Aorta (tissue), 5 donors: ENCODE data around the gene CEP162. TPM values are rescaled to one million over a fixed set of nuclear protein-coding genes. Genes with fewer than 3 reads are reported as not detected.
"Not testable (repeated sequence)": the region's sequence is repeated elsewhere in the genome, so short reads cannot be mapped to it uniquely, and the experiment has no call there.

Source experiments
- ATAC-seq: fragments of 200-7000 bp; cut with Tn5 transposase; one replicate; pipeline ENCODE4 v1.9.1; 2022; ENCODE audit warnings: moderate library complexity; ENCODE audit not compliant: low FRiP score
- DNase-seq, 2 donors: peaks; one replicate each; pipeline ENCODE4 v3.0.0-alpha.2; 2020
- H3K27ac ChIP-seq, 2 donors: one replicate each; pipeline ENCODE4 v1.5.1; 2013; ENCODE audit warnings: low read length in 2 of 2, mild to moderate bottlenecking in 2 of 2, moderate library complexity in 2 of 2, control low read depth in 1 of 2, inconsistent platforms in 1 of 2, low read depth in 1 of 2
- H3K27me3 ChIP-seq, 2 donors: one replicate each; pipeline ENCODE4 v1.6.1; 2013; ENCODE audit warnings: control low read depth in 1 of 2, low read length in 1 of 2, mild to moderate bottlenecking in 1 of 2, moderate library complexity in 1 of 2; ENCODE audit not compliant: insufficient read depth in 2 of 2, control insufficient read depth in 1 of 2
- H3K36me3 ChIP-seq, 2 donors: one replicate each; pipeline ENCODE4 v1.6.1; 2013; ENCODE audit warnings: control low read depth in 1 of 2, low read length in 1 of 2, mild to moderate bottlenecking in 1 of 2; ENCODE audit not compliant: insufficient read depth in 2 of 2, control insufficient read depth in 1 of 2
- H3K4me1 ChIP-seq, 2 donors: one replicate each; pipeline ENCODE4 v1.6.1; 2013; ENCODE audit warnings: low read length in 2 of 2, control low read depth in 1 of 2, mild to moderate bottlenecking in 1 of 2, moderate library complexity in 1 of 2; ENCODE audit not compliant: insufficient read depth in 2 of 2, control insufficient read depth in 1 of 2
- H3K4me3 ChIP-seq, 2 donors: one replicate each; pipeline ENCODE4 v1.5.1; 2013; ENCODE audit warnings: low read length in 2 of 2, control low read depth in 1 of 2, mild to moderate bottlenecking in 1 of 2
- H3K9me3 ChIP-seq: one replicate; pipeline ENCODE4 v1.6.1; 2013; ENCODE audit warnings: mild to moderate bottlenecking, low read length; ENCODE audit not compliant: control insufficient read depth
- WGBS, 2 donors: extraction: QIAGEN DNeasy Blood & Tissue Kit; methylation state at CpG; one replicate each; pipeline ENCODE4 v1.1.7; 2013; 5-methylcytosine and 5-hydroxymethylcytosine counted together
- intact Hi-C, 2 donors: fragments of 100-400 bp; cut with DNase I; formaldehyde crosslinking; loops; one replicate each; pipeline versions ENCODE4 v1.14.2 to v1.15.0; 2022
- polyA plus RNA-seq, 2 donors: library from polyadenylated mRNA; stranded (reverse); fragments of 200-250 nt; gene quantifications; one replicate each; pipeline ENCODE4 v1.2.3, GENCODE V29; 2013
- total RNA-seq, 2 donors: library from RNA; stranded (reverse); fragmentation: NEBNext Ultra II Directional; extraction: Animal tissue kit (Norgen Biotek cat#: 25700); gene quantifications; one replicate each; pipeline ENCODE4 v1.2.1, GENCODE V29; 2021
- donor health status: healthy with polysubstance abuse.
- donor health status: Bipolar disorder and iron deficiency.
- donor health status: DM: no; HTN: no; CAD: no.
- donor health status: DM: no; HTN: no; CAD: no.
- donor health status: DM: yes; HTN: yes; CAD: no.

The CEP162 gene
- total and polyA plus RNA-seq, 4 donors = 4.5 to 14.3 (median 9.4) TPM

- Histone ChIP-seq H3K27me3 (no peaks in the 10 kb centered on the region), H3K27ac (no peak overlapping the region), H3K4me3 (no peak overlapping the region), H3K4me1 (peaks cover 0 to under 1% of the 10 kb centered on the region in 2 donors), H3K36me3 (peaks cover 0 to 3% of the 10 kb centered on the region in 2 donors), H3K9me3 (no peaks in the 10 kb centered on the region)
- 70 to 73% methylated on average over 3 of the region's 3 CpGs for WGBS, 2 donors
- intact Hi-C loops = loop anchor here (5.0 kb wide), 2 partner anchors 339 to 604 kb away; no protein-coding TSS in a partner anchor
- DNase-seq (no peak), ATAC-seq (no peak)
Measured at GRCh38 chr6:84220809-84221409, 6.5 kb downstream of the CEP162 start.

GRCh38 chr6:84218091-84218490, 9.4 kb downstream of the CEP162 start:
- Histone ChIP-seq H3K9me3 (no peaks in the 10 kb centered on the region), H3K4me3 (no peak overlapping the region), H3K27ac (no peak overlapping the region), H3K36me3 (peaks cover 0 to 3% of the 10 kb centered on the region in 2 donors), H3K27me3 (no peaks in the 10 kb centered on the region), H3K4me1 (no peaks in the 10 kb centered on the region)
- intact Hi-C loops = no loop called here
- ATAC-seq (no peak), DNase-seq (no peak)
- 89 to 90% methylated on average over 3 of the region's 3 CpGs for WGBS, 2 donors

- intact Hi-C loops = no loop called here
- no peaks in the 10 kb centered on the region for H3K4me1 ChIP-seq
- no peaks in the 10 kb centered on the region for H3K9me3 ChIP-seq
- H3K36me3 ChIP-seq = peaks cover 0 to 1% of the 10 kb centered on the region in 2 donors
- H3K27me3 ChIP-seq = no peaks in the 10 kb centered on the region
- 96 to 98% methylated on average over 1 of the region's 1 CpG for WGBS, 2 donors
- no peak for DNase-seq
- no peak for ATAC-seq
- no peak overlapping the region for H3K4me3 ChIP-seq
- no peak overlapping the region for H3K27ac ChIP-seq
Measured at GRCh38 chr6:84213217-84213616, 14.2 kb downstream of the CEP162 start.

- no peak for ATAC-seq
- Histone ChIP-seq H3K4me1 (no peaks in the 10 kb centered on the region), H3K9me3 (no peaks in the 10 kb centered on the region), H3K27ac (no peak overlapping the region), H3K4me3 (no peak overlapping the region), H3K27me3 (no peaks in the 10 kb centered on the region), H3K36me3 (no peaks in the 10 kb centered on the region)
- intact Hi-C loops = no loop called here
- 81 to 86% methylated on average over 3 of the region's 3 CpGs for WGBS, 2 donors
- no peak for DNase-seq
Measured at GRCh38 chr6:84204011-84204410, 23.4 kb downstream of the CEP162 start.

- not testable (repeated sequence) for H3K4me3 ChIP-seq, ATAC-seq, H3K27ac ChIP-seq, H3K4me1 ChIP-seq, H3K36me3 ChIP-seq, H3K27me3 ChIP-seq, H3K9me3 ChIP-seq, DNase-seq
- 90 to 94% methylated on average over 6 of the region's 6 CpGs for WGBS, 2 donors
- intact Hi-C loops = loop anchor here (5.0 to 10.0 kb wide), 2 partner anchors 165 to 313 kb away; partner anchors contain the start of gene MRAP2 (in 1 of the 2)
Measured at GRCh38 chr6:84199987-84200386, 27.5 kb downstream of the CEP162 start.

GRCh38 chr6:84197708-84198107, 29.7 kb downstream of the CEP162 start:
- intact Hi-C loops = loop anchor here (5.0 to 10.0 kb wide), 2 partner anchors 163 to 310 kb away; partner anchors contain the start of gene MRAP2 (in 1 of the 2)
- WGBS, 2 donors = 66 to 71% methylated on average over 2 of the region's 2 CpGs
- Histone ChIP-seq H3K4me1 (no peaks in the 10 kb centered on the region), H3K36me3 (no peaks in the 10 kb centered on the region), H3K27ac (no peak overlapping the region), H3K27me3 (no peaks in the 10 kb centered on the region), H3K9me3 (no peaks in the 10 kb centered on the region), H3K4me3 (no peak overlapping the region)
- no peak for ATAC-seq
- DNase-seq = no peak

- H3K4me1 ChIP-seq = no peaks in the 10 kb centered on the region
- WGBS, 2 donors = 9% methylated on average over 2 of the region's 2 CpGs
- intact Hi-C loops = loop anchor here in 1 of 2 donors (10.0 kb wide), 1 partner anchor 158 kb away; the partner anchor contains the start of gene MRAP2
- peak overlapping the region in 1 of 2 donors; percentile 68 for H3K27ac ChIP-seq
- no peaks in the 10 kb centered on the region for H3K9me3 ChIP-seq
- no peak for DNase-seq
- no peaks in the 10 kb centered on the region for H3K27me3 ChIP-seq
- ATAC-seq = peak; percentile 78
- no peak overlapping the region for H3K4me3 ChIP-seq
- peaks cover 0 to 2% of the 10 kb centered on the region in 2 donors for H3K36me3 ChIP-seq
Measured at GRCh38 chr6:84193114-84193708, 34.2 kb downstream of the CEP162 start.

GRCh38 chr6:84191802-84192201, 35.6 kb downstream of the CEP162 start:
- Histone ChIP-seq H3K4me3 (no peak overlapping the region), H3K27ac (no peak overlapping the region), H3K36me3 (peaks cover 0 to 2% of the 10 kb centered on the region in 2 donors), H3K27me3 (no peaks in the 10 kb centered on the region), H3K9me3 (no peaks in the 10 kb centered on the region), H3K4me1 (no peaks in the 10 kb centered on the region)
- DNase-seq (no peak), ATAC-seq (no peak)
- WGBS, 2 donors = 92 to 97% methylated on average over 2 of the region's 2 CpGs
- intact Hi-C loops = loop anchor here in 1 of 2 donors (10.0 kb wide), 1 partner anchor 157 kb away; the partner anchor contains the start of gene MRAP2

- H3K27ac ChIP-seq, H3K36me3 ChIP-seq, intact Hi-C loops, DNase-seq, H3K4me3 ChIP-seq, ATAC-seq, H3K9me3 ChIP-seq, H3K4me1 ChIP-seq, H3K27me3 ChIP-seq: not testable (repeated sequence)
- 98 to 100% methylated on average over 4 to 25 of the region's 25 CpGs for WGBS, 2 donors
Measured at GRCh38 chr6:84189356-84189755, 38.1 kb downstream of the CEP162 start.
